HCT116 (cell line): ENCODE data around the gene CCDC187. TPM values are rescaled to one million over a fixed set of nuclear protein-coding genes. Genes with fewer than 3 reads are reported as not detected.

Experiments
- ATAC-seq: fragments of 200-7000 bp; cut with Tn5 transposase; 2 replicates; pipeline ENCODE4 v1.9.1; 2020; ENCODE audit warnings: mild to moderate bottlenecking, moderate library complexity
- BruUV-seq: library from RNA; stranded (reverse); fragments of 400-500 nt; replicated peaks from 2 replicates; lab custom pipeline; 2021; lab: Mats Ljungman, UMichigan
- CTCF ChIA-PET: fragments of 300-600 bp; sonication (Branson Sonifier 250); formaldehyde crosslinking; loops from one replicate; lab custom pipeline; 2021; ENCODE audit warnings: antibody characterized with exemption; lab: Charles Lee
- POLR2A ChIA-PET: fragments of 300-600, 350-600 bp; sonication (Branson Sonifier 250); formaldehyde crosslinking; loops from one replicate; lab custom pipeline; 2021; ENCODE audit warnings: antibody characterized with exemption; lab: Charles Lee
- RAD21 ChIA-PET, 2 experiments: fragments of 300-600 bp; sonication (Branson Sonifier 250); formaldehyde crosslinking; loops; one replicate each; lab custom pipeline; 2023; ENCODE audit warnings: low total read pairs in 2 of 2; ENCODE audit not compliant: uncharacterized antibody in 2 of 2, unreplicated experiment in 2 of 2, low non-redundant PET in 1 of 2; lab: Charles Lee
- DNase-seq: peaks from one replicate; pipeline ENCODE4 v3.0.0-alpha.2; 2010; ENCODE audit warnings: low read depth, low spot score
- H2AFZ ChIP-seq: fragments of 200-600 bp; shearing (Covaris generic), sonication (generic); 2 replicates; pipeline ENCODE4 v1.6.1; 2017; ENCODE audit warnings: low read depth, mixed run types, mixed read lengths, antibody characterized with exemption, low read length; ENCODE audit not compliant: poor library complexity, severe bottlenecking
- H3K27ac ChIP-seq: 2 replicates; pipeline ENCODE4 v1.5.1; 2012; ENCODE audit warnings: low read depth, low read length
- H3K27me3 ChIP-seq: fragments of 200-600 bp; sonication (generic); 2 replicates; pipeline ENCODE4 v1.6.1; 2016; ENCODE audit warnings: mixed run types, low read length, mixed read lengths; ENCODE audit not compliant: insufficient read depth
- H3K36me3 ChIP-seq, 2 experiments: fragments of 200-500 bp in 1 of 2; fragments of 200-600 bp in 1 of 2; sonication (Bioruptor generic) in 1 of 2; sonication (generic) in 1 of 2; 2 replicates each; pipeline versions ENCODE4 v1.5.1 to v1.6.1; 2014 to 2016; ENCODE audit warnings: low read length in 2 of 2, inconsistent platforms in 1 of 2, mixed read lengths in 1 of 2, mixed run types in 1 of 2; ENCODE audit not compliant: insufficient read depth in 2 of 2, control insufficient read depth in 1 of 2
- H3K4me1 ChIP-seq, 2 experiments: fragments of 200-600 bp in 1 of 2; sonication (generic) in 1 of 2; 2 replicates each; pipeline versions ENCODE4 v1.5.1 to v1.6.1; 2012 to 2017; ENCODE audit warnings: low read length in 2 of 2, inconsistent platforms in 1 of 2, mild to moderate bottlenecking in 1 of 2, mixed read lengths in 1 of 2, mixed run types in 1 of 2, moderate library complexity in 1 of 2; ENCODE audit not compliant: insufficient read depth in 2 of 2, control insufficient read depth in 1 of 2
- H3K4me2 ChIP-seq: fragments of 200-600 bp; sonication (generic); 2 replicates; pipeline ENCODE4 v1.6.1; 2017; ENCODE audit warnings: mixed run types, low read length, mixed read lengths
- H3K4me3 ChIP-seq, 2 experiments: fragments of 200-600 bp in 1 of 2; sonication (generic) in 1 of 2; replicated peaks in 1 of 2; 2 replicates each; pipeline ENCODE4 v1.5.1; 2011 to 2016; ENCODE audit warnings: low read length in 2 of 2, control low read depth in 1 of 2, low read depth in 1 of 2, mild to moderate bottlenecking in 1 of 2, mixed read lengths in 1 of 2, mixed run types in 1 of 2
- H3K79me2 ChIP-seq: fragments of 200-600 bp; sonication (generic); 2 replicates; pipeline ENCODE4 v1.6.1; 2017; ENCODE audit warnings: mild to moderate bottlenecking, mixed run types, low read length, moderate library complexity, mixed read lengths; ENCODE audit not compliant: insufficient read depth
- H3K9ac ChIP-seq: fragments of 200-600 bp; sonication (generic); 2 replicates; pipeline ENCODE4 v1.6.1; 2016; ENCODE audit warnings: low read length, mixed read lengths
- H3K9me2 ChIP-seq: fragments of 200-600 bp; sonication (generic), shearing (Covaris generic); 2 replicates; pipeline ENCODE4 v1.6.1; 2017; ENCODE audit warnings: mixed run types, mild to moderate bottlenecking, moderate library complexity; ENCODE audit not compliant: insufficient read depth
- H3K9me3 ChIP-seq, 2 experiments: fragments of 200-500 bp in 1 of 2; fragments of 200-600 bp in 1 of 2; sonication (Bioruptor generic) in 1 of 2; sonication (generic) in 1 of 2; 2 replicates each; pipeline ENCODE4 v1.6.1; 2014 to 2017; ENCODE audit warnings: low read length in 2 of 2, mixed read lengths in 2 of 2, inconsistent platforms in 1 of 2, low read depth in 1 of 2, mild to moderate bottlenecking in 1 of 2, mixed run types in 1 of 2, moderate library complexity in 1 of 2; ENCODE audit not compliant: control insufficient read depth in 1 of 2, insufficient read depth in 1 of 2
- H4K20me1 ChIP-seq: fragments of 200-600 bp; sonication (generic), shearing (Covaris generic); 2 replicates; pipeline ENCODE4 v1.6.1; 2017; ENCODE audit warnings: mixed run types, mild to moderate bottlenecking, moderate library complexity; ENCODE audit not compliant: insufficient read depth
- ATF3 ChIP-seq: IDR thresholded peaks from 2 replicates; pipeline ENCODE4 v1.6.1; 2012
- CEBPB ChIP-seq: IDR thresholded peaks from 2 replicates; pipeline ENCODE4 v1.6.1; 2012; ENCODE audit warnings: low read depth
- EGR1 ChIP-seq: IDR thresholded peaks from 2 replicates; pipeline ENCODE4 v1.6.1; 2012; ENCODE audit warnings: low read depth
- ELF1 ChIP-seq: IDR thresholded peaks from 2 replicates; pipeline ENCODE4 v1.6.1; 2012; ENCODE audit warnings: low read depth, borderline replicate concordance
- EZH2phosphoT487 ChIP-seq: fragments of 200-600 bp; IDR thresholded peaks from 2 replicates; pipeline ENCODE4 v1.6.1; 2018; ENCODE audit warnings: antibody characterized with exemption, borderline replicate concordance
- POLR2A ChIP-seq: IDR thresholded peaks from 2 replicates; pipeline ENCODE4 v1.7.0; 2011; ENCODE audit warnings: borderline replicate concordance; ENCODE audit not compliant: insufficient read depth, insufficient read length; ENCODE audit errors: extremely low read depth
- RAD21 ChIP-seq: IDR thresholded peaks from 2 replicates; pipeline ENCODE4 v1.6.1; 2012; ENCODE audit warnings: low read depth, mild to moderate bottlenecking
- TCF7L2 ChIP-seq: IDR thresholded peaks from 2 replicates; pipeline ENCODE4 v1.7.0; 2011; ENCODE audit warnings: borderline replicate concordance, inconsistent platforms; ENCODE audit not compliant: insufficient read depth, insufficient read length; ENCODE audit errors: extremely low read depth
- YY1 ChIP-seq: IDR thresholded peaks from 2 replicates; pipeline ENCODE4 v1.6.1; 2011; ENCODE audit warnings: low read length, low read depth, moderate library complexity, mild to moderate bottlenecking; ENCODE audit not compliant: insufficient replicate concordance; ENCODE audit errors: extremely low read depth
- intact Hi-C: fragments of 100-400 bp; cut with micrococcal nuclease; formaldehyde crosslinking; loops from 2 replicates; pipeline ENCODE4 v1.10.0; 2022
- total RNA-seq: library from RNA; stranded (reverse); gene quantifications from one replicate; pipeline ENCODE4 v1.2.1, GENCODE V29; 2021; ENCODE audit not compliant: unreplicated experiment
- TF ChIP-seq, protein P1 (sequence below): IDR thresholded peaks from 2 replicates; pipeline ENCODE4 v1.6.1; 2012

The CCDC187 gene
- total RNA-seq, 1 experiment from 2014 or later, result 4.6 TPM

DNA sequence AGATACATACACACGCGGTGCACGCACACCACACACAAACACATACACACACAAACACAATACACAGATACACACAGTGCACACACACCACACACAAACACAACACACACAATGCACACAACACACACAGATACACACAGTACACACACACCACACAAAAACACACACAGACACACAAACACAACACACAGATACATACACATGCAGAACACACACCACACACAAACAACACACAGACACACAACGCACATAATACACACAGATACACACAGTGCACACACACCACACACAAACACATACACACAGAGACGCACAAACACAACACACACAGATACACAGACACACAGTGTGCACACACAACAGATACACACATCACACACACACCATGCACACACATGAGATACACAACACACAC is 5.9 kb upstream of the CCDC187 start:
- CTCF ChIA-PET, result no interaction called here
- H2AFZ ChIP-seq, result no peak overlapping the region
- peaks cover 4 to 9% of the 10 kb centered on the region in 2 experiments; a peak in 2 of 4 replicates for H3K9me3 ChIP-seq
- H3K27ac ChIP-seq, result no peak overlapping the region; the same call in 1 of the 2 replicates
- RAD21 ChIA-PET, result no interaction called here
- no peaks in the 10 kb centered on the region for H3K9me2 ChIP-seq
- POLR2A ChIA-PET, result no interaction called here
- no peaks in the 10 kb centered on the region for H3K36me3 ChIP-seq
- no peaks in the 10 kb centered on the region for H3K79me2 ChIP-seq
- H3K27me3 ChIP-seq, result no peaks in the 10 kb centered on the region
- H3K4me3 ChIP-seq, result no peak overlapping the region
- TF ChIP-seq TCF7L2 (no peak), EGR1 (no peak), ELF1 (no peak), RAD21 (no peak), YY1 (no peak), EZH2phosphoT487 (no peak), ATF3 (no peak), CEBPB (no peak), POLR2A (no peak)
- TF ChIP-seq, protein P1, sequence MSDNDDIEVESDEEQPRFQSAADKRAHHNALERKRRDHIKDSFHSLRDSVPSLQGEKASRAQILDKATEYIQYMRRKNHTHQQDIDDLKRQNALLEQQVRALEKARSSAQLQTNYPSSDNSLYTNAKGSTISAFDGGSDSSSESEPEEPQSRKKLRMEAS, result no peak
- no peak overlapping the region for H3K4me2 ChIP-seq
- intact Hi-C loops, result no loop called here
- ATAC-seq, result no peak
- peaks cover 13 to 19% of the 10 kb centered on the region in 2 experiments for H3K4me1 ChIP-seq
- no peaks in the 10 kb centered on the region for H4K20me1 ChIP-seq
- no peak for DNase-seq
- no TSS peak for BruUV-seq
- H3K9ac ChIP-seq, result no peak overlapping the region
